Posterior vena cava (tissue), 2 donors: ENCODE measurements around the gene CIZ1. TPM values are rescaled to one million over a fixed set of nuclear protein-coding genes. Genes with fewer than 3 reads are reported as not detected.

Experiments
- DNase-seq: peaks from one replicate; pipeline ENCODE4 v3.0.0-alpha.2; 2020; ENCODE audit warnings: low spot score
- intact Hi-C, 2 donors: fragments of 100-400 bp; cut with DNase I; formaldehyde crosslinking; loops; one replicate each; pipeline versions ENCODE4 v1.14.1 to v1.14.2; 2022 to 2023
- total RNA-seq, 2 donors: library from RNA; stranded (reverse); fragmentation: NEBNext Ultra II Directional; extraction: Animal tissue kit (Norgen Biotek cat#: 25700); gene quantifications; one replicate each; pipeline ENCODE4 v1.2.1, GENCODE V29; 2021
- donor health status: DM: yes; HTN: yes; CAD: no.
- donor health status: DM: yes; HTN: yes; CAD: no.

Gene CIZ1
- total RNA-seq, 2 donors from 2014 or later = 88.3 to 99.4 TPM

DNA sequence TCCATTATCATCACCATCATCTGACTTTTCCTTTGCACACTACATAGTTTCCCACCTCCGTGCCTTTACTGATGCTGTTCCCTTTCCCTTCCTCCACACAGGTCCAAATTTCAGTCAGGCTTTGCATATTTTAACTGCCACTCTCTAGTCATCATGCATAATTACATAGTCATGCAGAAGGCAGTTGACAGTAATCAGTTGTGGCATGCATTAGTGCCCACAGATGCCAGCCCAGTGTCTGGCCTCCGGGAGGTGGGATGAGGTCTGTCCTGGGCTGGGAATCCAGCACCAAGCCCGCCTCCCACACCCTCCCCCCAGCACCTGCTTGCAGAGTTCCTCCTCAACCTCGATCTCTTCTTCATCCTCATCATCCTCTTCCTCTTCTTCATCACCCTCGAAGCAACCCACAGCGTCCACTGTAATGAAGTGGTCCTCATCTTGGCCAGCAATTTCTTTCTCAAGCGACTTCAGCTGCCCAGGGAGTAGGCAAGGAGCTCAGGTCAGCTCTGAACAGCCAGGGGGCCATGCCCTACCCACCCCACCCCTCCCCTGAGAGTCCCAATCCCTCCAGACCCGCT is 22.6 kb downstream of the CIZ1 start:
- intact Hi-C loops = no loop called here
- no peak for DNase-seq

GRCh38 chr9:128167209-128167608 is 24.2 kb downstream of the CIZ1 start:
- intact Hi-C loops = no loop called here

DNA sequence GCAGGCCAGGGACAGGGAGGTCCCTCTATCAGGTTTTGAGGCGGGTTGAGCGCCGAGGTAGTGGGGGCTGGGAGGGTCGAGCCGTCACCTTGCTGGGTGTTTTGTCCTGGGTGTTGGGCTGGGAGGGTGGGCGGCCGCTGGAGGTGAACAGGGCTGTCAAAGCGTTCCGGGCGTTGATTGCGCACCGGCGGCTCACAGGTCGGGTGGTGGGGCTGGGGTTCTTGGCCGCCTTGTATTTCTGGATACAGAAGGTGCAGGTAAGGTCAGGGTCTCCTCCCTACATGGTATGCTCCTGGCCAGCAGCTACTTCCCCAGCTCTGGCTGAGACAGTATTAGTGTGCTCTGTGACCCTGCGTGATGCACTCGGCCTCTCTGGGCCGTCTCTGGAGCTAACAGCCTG is 25.2 kb downstream of the CIZ1 start:
- intact Hi-C loops = no loop called here
- DNase-seq = no peak

More at GRCh38 chr9:128167209-128167608, 24.2 kb downstream of the CIZ1 start:
- no peak for DNase-seq

GRCh38 chr9:128164307-128164885 is 27.0 kb downstream of the CIZ1 start:
- no peak for DNase-seq
- intact Hi-C loops = no loop called here

DNA sequence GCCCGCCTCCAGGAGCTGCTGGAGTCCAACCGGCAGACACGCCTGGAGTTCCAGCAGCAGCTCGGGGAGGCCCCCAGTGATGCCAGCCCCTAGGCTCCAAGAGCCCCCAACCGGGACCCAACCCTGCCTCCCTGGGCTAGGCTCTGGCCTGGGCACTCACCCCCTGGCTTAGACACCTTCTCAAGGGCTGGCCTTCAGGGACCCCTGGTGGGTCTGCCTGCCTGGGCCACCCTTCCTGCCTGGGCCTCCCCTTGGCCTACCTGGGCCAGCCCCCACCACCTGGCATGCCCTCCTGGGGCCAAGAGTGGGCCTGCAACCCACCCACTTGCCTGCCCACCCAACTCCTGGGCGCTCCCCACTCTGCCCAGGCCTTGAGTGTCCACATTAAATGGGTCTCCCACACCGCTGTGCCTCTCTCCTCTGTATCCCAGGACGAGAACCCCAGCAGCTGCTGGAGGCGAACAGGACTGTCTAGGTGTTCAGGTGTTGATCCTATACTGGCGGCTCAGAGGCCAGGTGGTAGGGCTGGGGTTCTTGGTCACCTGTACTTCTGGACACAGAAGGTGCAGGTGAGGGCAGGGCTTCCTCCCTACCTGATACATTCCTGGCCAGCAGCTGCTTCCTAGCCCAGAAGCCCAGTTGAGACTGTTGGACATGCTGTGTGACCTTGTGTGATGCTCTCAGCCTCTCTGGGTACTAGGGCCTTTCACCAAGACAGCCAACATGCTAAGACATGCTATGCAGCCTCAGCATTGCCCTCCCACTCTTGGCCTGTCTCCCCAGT is 27.7 kb downstream of the CIZ1 start:
- DNase-seq = no peak
- intact Hi-C loops = no loop called here

DNA sequence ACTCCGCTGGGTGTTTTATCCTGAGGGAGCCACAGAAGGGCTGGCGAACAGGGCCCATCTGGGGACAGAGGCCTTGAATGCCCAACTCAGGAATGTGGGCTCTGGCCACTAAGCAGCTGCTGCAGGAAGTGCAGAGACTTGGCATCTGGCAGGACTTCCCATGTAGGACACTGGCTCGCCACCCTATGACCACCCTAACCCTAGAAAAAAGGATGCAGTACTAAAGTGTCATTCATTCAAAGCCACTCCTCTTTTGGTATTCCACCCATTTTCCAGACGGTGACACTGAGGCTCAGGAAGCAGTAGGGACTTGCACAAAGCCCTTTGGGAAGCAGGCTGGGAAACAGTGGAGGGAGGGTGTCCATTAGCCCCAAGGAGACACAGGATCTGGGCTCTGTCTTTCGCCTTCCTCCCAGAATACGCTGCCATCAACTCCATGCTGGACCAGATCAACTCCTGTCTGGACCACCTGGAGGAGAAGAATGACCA is 28.3 kb downstream of the CIZ1 start:
- intact Hi-C loops = no loop called here
- no peak for DNase-seq

- intact Hi-C loops = no loop called here
- DNase-seq = no peak
These were observed 29.0 kb downstream of the CIZ1 start for GRCh38 chr9:128162215-128163026.

GRCh38 chr9:128161215-128161902 is 30.0 kb downstream of the CIZ1 start:
- no peak for DNase-seq
- intact Hi-C loops = no loop called here

DNA sequence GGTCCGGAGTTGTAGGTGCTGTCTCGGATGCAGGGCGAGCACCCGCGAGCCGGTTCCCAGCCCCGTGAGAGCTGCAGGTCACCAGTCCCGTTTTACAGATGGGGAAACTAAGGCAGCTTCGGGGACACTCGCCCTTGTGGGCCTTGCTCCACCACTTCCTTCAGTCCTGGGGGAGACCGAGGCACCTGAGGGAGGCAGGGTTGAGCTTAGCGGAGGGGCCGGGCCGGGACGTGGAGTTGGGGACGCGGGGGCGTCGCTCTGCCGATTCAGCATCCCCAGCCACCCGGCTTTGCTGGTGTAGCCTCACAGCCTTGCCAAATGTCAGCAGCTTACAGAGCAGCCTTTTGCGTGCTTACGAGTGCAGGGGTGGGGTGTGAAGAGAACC is 30.8 kb downstream of the CIZ1 start:
- DNase-seq = no peak
- intact Hi-C loops = no loop called here

- DNase-seq = peak; percentile 98
- intact Hi-C loops = no loop called here
These were observed 31.4 kb downstream of the CIZ1 start, which contains the start of gene BBLN for GRCh38 chr9:128159784-128160602. Gene BBLN, plus strand, starts transcription at chr9:128160265. Its CDS starts 143 bp downstream, at chr9:128160408.

DNA sequence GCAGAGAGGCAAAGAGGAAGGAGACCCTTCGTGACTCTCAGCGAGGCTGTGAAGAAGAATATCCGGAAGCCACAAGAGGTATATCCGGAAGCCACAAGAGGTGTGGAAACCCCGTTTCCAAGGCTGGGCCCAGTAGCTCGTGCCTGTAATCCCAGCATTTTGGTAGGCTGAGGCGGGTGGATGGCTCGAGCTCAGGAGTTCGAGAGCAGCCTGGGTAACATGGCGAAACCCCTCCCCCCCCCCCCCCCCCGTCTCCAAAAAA is 31.9 kb downstream of the CIZ1 start:
- DNase-seq = no peak
- intact Hi-C loops = no loop called here

GRCh38 chr9:128155736-128156500 is 35.5 kb downstream of the CIZ1 start:
- intact Hi-C loops = no loop called here
- peak; percentile 60 for DNase-seq

DNA sequence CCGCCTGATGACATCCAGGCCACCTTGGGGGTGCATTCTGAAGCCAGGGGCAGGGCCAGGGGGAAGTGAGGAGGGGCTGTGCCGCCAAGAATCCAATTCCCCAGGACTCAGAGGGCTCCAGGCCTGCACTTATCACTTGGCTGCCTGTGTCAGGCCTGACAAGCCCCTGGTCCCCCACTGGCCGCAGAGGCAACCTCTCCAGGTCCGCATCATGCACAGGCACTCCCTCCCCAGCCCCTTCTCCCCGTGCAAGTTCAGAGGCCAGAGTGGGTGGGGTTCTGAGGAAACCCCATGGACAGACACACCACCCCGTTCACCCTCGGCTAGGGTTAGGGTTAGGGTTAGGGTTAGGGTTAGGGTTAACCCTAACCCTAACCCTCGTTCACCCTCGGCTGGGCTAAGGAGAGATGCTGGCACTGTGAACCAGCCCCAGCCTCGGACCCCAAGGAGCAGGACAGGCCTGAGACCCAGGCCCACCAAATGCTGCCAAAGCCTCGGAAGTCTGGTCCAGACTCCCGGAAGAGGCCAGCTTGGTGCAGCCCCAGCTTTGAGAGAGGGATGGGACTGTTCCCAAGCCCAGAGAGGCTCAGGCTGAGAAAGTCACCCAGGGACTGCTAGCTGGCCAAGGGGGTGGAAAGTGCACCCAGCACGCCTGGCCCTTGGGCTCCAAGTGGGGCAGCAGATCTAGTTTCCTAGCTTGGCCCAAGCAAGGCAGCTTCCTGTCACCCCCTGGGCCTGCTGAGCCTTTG is 37.3 kb downstream of the CIZ1 start:
- intact Hi-C loops = no loop called here
- peak; percentile 75 for DNase-seq

GRCh38 chr9:128153060-128153946 is 38.1 kb downstream of the CIZ1 start:
- intact Hi-C loops = no loop called here
- peak; percentile 40 for DNase-seq

DNA sequence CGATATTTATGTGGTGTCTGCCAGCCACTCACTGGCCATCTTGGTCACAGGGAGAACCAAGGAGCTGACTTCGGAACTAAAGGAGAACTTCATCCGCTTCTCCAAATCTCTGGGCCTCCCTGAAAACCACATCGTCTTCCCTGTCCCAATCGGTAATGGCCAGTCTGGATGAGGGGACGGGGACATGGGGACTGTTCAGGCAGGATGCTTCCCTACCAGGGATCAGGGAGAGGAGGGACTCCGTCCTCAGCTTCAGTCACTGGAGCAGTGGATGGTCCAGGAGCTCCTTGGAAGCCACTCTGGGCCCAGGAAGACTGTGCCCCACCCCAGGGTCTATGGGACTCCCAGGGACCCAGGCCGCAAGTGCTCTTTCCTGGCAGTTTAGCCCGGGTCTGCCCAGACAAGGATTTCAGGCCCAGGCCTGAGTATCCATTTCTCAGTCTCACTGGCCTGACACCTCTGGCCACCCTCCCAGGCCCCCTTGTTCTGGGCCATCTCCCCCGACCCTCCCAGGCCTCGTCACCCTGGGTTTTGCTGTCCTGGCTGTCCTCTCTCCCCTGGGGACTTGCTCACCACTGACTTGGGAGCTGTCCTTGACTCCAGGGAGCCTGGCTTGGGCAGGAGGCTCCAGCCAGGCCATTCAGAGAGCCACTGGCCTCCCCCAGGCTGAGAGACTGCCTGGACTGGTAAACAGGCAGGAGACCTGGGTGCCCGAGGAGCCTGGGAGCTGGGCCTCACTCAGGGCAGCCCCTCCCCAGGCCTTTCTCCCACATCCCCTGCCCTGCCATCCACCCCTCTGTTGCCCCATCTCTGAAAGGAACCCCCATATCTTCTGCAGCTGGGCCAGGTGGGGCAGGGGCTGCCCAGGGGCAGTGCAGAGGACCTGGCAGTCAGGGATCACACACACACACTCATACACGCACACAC is 39.0 kb downstream of the CIZ1 start:
- peak; percentile 56 for DNase-seq
- intact Hi-C loops = no loop called here
